Measurements from ENCODE around the gene CNGA1.

Gene CNGA1

DNA sequence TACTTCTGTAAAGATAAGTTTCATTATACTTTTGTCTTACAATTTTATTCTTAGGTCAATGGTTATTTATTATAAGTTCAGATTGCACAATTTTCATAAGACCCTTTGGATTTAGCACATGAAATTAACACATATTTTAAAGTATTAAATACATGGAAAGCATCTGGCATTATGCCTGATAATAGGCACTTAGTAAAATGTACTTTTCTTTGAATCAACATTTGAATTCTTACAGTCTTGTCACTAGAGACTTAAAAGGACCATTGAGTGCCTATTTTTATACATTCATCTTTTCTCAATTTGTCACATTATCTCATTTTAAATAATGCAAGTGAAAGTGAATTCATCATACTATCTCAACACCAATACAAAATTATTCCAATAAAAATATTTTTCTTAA is 23.1 kb upstream of the CNGA1 start:
- no peak for TF ChIP-seq POLR2A (IDR thresholded peaks at IDR 0.05; ENCODE audit: low read depth, low read length)
- DNase-seq (ENCODE audit: insufficient read length, low spot score) (no peak), FAIRE-seq (no peak)

DNA sequence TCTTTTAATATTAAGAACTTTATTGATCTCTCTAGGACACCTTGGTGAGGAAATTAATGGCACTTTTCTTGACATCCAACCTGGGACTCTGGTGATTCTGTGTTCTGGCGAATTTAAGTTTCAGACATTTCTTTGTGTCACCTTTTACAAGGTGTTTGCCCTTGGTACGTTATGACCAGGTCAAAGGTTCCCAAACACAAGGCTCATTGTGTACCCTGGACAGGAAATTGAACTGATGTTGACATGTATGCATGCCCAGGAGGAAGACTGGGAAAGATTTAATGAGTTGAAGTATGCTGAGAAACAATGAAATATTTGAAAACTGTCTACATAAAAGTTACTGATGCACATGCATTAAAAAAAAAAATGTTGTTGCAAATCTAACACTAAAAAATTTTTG is 22.2 kb upstream of the CNGA1 start:
- no peak for DNase-seq (ENCODE audit: insufficient read length, low spot score)
- no peak for FAIRE-seq
- no peak for TF ChIP-seq POLR2A (IDR thresholded peaks at IDR 0.05; ENCODE audit: low read depth, low read length)

- FAIRE-seq = no peak
- no peak for DNase-seq (ENCODE audit: insufficient read length, low spot score)
- no peak for TF ChIP-seq POLR2A (IDR thresholded peaks at IDR 0.05; ENCODE audit: low read depth, low read length)
Observed at GRCh38 chr4:48037117-48037462, 20.6 kb upstream of the CNGA1 start.

DNA sequence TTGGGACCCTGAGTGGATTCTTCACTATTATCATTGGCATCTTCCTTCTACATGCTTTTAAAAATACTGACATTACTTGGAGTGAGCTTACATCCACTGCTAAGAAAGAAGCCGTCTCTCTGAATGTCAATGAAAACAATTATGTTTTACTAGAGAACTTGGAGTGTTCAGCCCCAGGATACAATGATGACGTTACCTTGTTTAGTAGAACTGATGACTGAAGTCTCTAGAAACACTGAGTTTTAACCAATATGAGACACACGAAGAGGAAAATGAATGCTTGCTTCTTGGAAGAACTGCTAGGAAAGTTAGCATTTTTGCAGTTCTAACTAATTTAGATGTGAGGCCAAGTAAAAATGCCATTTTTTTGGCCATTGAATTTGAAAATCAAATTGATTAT is 19.5 kb upstream of the CNGA1 start:
- DNase-seq (ENCODE audit: insufficient read length, low spot score) (no peak), FAIRE-seq (no peak)
- TF ChIP-seq POLR2A (IDR thresholded peaks at IDR 0.05; ENCODE audit: low read depth, low read length) = no peak

GRCh38 chr4:48033825-48034413 is 17.4 kb upstream of the CNGA1 start:
- DNase-seq (ENCODE audit: insufficient read length, low spot score) (no peak), FAIRE-seq (no peak)
- no peak for TF ChIP-seq POLR2A (IDR thresholded peaks at IDR 0.05; ENCODE audit: low read depth, low read length)

- DNase-seq (ENCODE audit: insufficient read length, low spot score) (no peak), FAIRE-seq (no peak)
- no peak for TF ChIP-seq POLR2A (IDR thresholded peaks at IDR 0.05; ENCODE audit: low read depth, low read length)
Observed at GRCh38 chr4:48033412-48033811, 16.9 kb upstream of the CNGA1 start.

- TF ChIP-seq POLR2A (IDR thresholded peaks at IDR 0.05; ENCODE audit: low read depth, low read length) = no peak
- FAIRE-seq (no peak), DNase-seq (ENCODE audit: insufficient read length, low spot score) (no peak)
Observed at GRCh38 chr4:48032721-48033120, 16.2 kb upstream of the CNGA1 start.

DNA sequence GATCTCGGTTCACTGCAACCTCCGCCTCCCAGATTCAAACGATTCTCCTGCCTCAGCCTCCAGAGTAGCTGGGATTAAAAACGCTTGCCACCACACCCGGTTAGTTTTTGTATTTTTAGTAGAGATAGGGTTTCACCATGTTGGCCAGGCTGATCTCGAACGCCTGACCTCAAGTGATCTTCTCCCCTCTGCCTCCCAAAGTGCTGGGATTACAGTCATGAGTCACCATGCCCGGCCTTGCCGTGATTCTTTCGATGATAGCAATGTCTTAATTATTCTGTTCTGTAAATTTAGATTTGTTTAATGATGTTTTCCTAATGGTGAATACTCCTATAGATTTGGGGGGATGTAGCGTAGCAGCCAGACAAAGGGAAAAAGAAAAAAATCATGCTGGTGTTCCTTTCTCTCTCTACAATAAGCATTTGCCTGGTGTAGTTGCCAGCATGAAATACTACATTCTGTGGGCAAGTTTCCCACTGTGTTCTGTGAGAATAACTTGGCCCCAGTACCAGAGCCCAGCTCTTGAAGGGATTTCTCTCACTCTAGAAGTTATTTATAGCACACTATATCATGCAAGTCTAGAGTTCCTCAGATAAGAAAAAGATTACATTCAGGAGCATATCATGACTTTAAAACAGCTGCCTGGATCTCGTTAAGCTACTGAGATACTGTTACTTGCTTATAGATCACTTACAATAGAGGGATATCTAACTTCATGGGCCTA is 15.5 kb upstream of the CNGA1 start:
- no peak for TF ChIP-seq POLR2A (IDR thresholded peaks at IDR 0.05; ENCODE audit: low read depth, low read length)
- no peak for FAIRE-seq
- no peak for DNase-seq (ENCODE audit: insufficient read length, low spot score)

GRCh38 chr4:48030470-48030869 is 14.0 kb upstream of the CNGA1 start:
- FAIRE-seq (no peak), DNase-seq (ENCODE audit: insufficient read length, low spot score) (no peak)
- TF ChIP-seq POLR2A (IDR thresholded peaks at IDR 0.05; ENCODE audit: low read depth, low read length) = no peak

- no peak for FAIRE-seq
- no peak for TF ChIP-seq POLR2A (IDR thresholded peaks at IDR 0.05; ENCODE audit: low read depth, low read length)
- DNase-seq (ENCODE audit: insufficient read length, low spot score) = no peak
Observed at GRCh38 chr4:48028696-48029095, 12.2 kb upstream of the CNGA1 start.

- no peak for FAIRE-seq
Observed at GRCh38 chr4:48027653-48028052, 11.2 kb upstream of the CNGA1 start.

GRCh38 chr4:48025005-48025404 is 8.5 kb upstream of the CNGA1 start:
- DNase-seq (ENCODE audit: insufficient read length, low spot score) (no peak), FAIRE-seq (peak; percentile 58)

More at GRCh38 chr4:48027653-48028052, 11.2 kb upstream of the CNGA1 start:
- no peak for TF ChIP-seq POLR2A (IDR thresholded peaks at IDR 0.05; ENCODE audit: low read depth, low read length)
- no peak for DNase-seq (ENCODE audit: insufficient read length, low spot score)

DNA sequence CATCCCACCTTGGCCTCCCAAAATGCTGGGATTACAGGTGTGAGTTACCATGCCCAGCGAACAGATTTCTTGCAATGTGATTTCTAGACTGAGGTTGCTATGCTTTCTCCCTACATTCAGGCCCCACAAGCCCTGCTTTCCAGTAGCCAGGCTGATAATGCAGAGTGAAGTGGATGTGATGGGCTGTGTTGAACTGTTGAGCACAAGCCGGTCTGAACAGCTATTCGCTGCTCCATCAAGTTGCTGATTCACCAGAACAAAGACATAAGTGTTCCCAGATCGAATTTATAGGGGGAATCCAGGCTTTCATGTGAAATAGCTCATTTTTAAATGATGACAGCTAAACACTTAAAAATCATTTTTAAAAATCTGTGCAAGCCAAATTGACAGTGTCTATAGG is 8.0 kb upstream of the CNGA1 start:
- no peak for FAIRE-seq
- TF ChIP-seq POLR2A (IDR thresholded peaks at IDR 0.05; ENCODE audit: low read depth, low read length) = no peak
- DNase-seq (ENCODE audit: insufficient read length, low spot score) = no peak

More at GRCh38 chr4:48025005-48025404, 8.5 kb upstream of the CNGA1 start:
- no peak for TF ChIP-seq POLR2A (IDR thresholded peaks at IDR 0.05; ENCODE audit: low read depth, low read length)

DNA sequence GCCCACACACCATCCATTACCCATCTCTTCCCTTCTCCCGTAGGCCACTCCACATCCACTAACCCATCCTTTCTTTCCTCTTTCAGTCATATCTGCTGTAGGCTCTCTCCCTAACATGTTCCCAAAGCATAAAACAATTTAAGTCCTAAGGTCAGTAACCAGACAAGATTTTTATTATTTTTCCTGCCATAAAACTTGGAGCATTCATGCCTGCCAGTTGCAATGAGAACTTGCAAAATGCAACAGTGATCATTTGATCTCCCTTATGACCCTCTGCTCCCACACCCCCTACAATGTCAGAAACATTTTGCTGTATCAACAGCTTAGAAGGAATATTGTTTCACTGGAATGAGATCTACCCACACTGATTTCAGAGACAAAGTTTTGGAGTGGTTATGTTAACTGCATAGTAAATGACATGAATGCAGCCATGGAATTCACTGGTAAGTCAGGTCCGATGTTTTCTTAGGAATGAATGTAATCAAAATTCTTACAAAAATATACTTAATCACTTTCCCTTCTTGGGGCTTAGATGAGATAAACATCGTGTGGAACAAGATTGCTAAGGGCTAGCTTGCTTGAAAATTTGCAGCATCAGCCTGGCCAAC is 5.8 kb upstream of the CNGA1 start:
- FAIRE-seq (no peak), DNase-seq (ENCODE audit: insufficient read length, low spot score) (no peak)
- no peak for TF ChIP-seq POLR2A (IDR thresholded peaks at IDR 0.05; ENCODE audit: low read depth, low read length)

- no peak for FAIRE-seq
- TF ChIP-seq POLR2A (IDR thresholded peaks at IDR 0.05; ENCODE audit: low read depth, low read length) = no peak
- no peak for DNase-seq (ENCODE audit: insufficient read length, low spot score)
Observed at GRCh38 chr4:48021100-48021499, 4.6 kb upstream of the CNGA1 start.
